H1 (cell line): Measurements from ENCODE around the gene ACTA2. TPM values are rescaled to one million over a fixed set of nuclear protein-coding genes. Genes with fewer than 3 reads are reported as not detected.

Source experiments
- CTCF ChIA-PET: fragments of 300-600 bp; sonication (Branson Sonifier 250); formaldehyde crosslinking; loops from one replicate; lab custom pipeline; 2021; ENCODE audit not compliant: partially characterized antibody; lab: Charles Lee
- POLR2A ChIA-PET: fragments of 300-600 bp; sonication (Branson Sonifier 250); formaldehyde crosslinking; loops from one replicate; lab custom pipeline; 2021; ENCODE audit warnings: inconsistent platforms; ENCODE audit not compliant: partially characterized antibody; lab: Charles Lee
- DNase-seq, 2 experiments: peaks; one replicate each; pipeline versions ENCODE4 v3.0.0 to v3.0.0-alpha.2; 2010 to 2022; ENCODE audit warnings: low spot score in 2 of 2, low read depth in 1 of 2, mixed read lengths in 1 of 2
- FAIRE-seq: peaks from 2 replicates; lab custom pipeline; 2011; peaks lifted over from hg19 to GRCh38; lab: Jason Lieb, UNC
- H2AFZ ChIP-seq: 2 replicates; pipeline ENCODE4 v1.8.1; 2012; ENCODE audit warnings: low read length, inconsistent platforms
- H2AK5ac ChIP-seq: 2 replicates; pipeline ENCODE4 v1.6.1; 2013; ENCODE audit warnings: low read depth, low read length
- H2BK120ac ChIP-seq: replicated peaks from 2 replicates; pipeline ENCODE3; 2013; ENCODE audit warnings: low read depth, low read length, inconsistent platforms
- H2BK12ac ChIP-seq: 2 replicates; pipeline ENCODE4 v1.6.1; 2013; ENCODE audit warnings: low read depth, low read length
- H2BK15ac ChIP-seq: 2 replicates; pipeline ENCODE4 v1.6.1; 2013; ENCODE audit warnings: low read length
- H2BK20ac ChIP-seq: 2 replicates; pipeline ENCODE4 v1.6.1; 2013; ENCODE audit warnings: low read length
- H2BK5ac ChIP-seq: 2 replicates; pipeline ENCODE4 v1.6.1; 2013; ENCODE audit warnings: low read depth, low read length
- H3K14ac ChIP-seq: 2 replicates; pipeline ENCODE4 v1.6.1; 2013; ENCODE audit warnings: inconsistent platforms; ENCODE audit not compliant: insufficient read length
- H3K18ac ChIP-seq: 2 replicates; pipeline ENCODE4 v1.6.1; 2013; ENCODE audit warnings: low read length; ENCODE audit errors: extremely low read depth
- H3K23ac ChIP-seq: 2 replicates; pipeline ENCODE4 v1.6.1; 2013; ENCODE audit warnings: inconsistent platforms; ENCODE audit not compliant: insufficient read length
- H3K23me2 ChIP-seq: 2 replicates; pipeline ENCODE4 v1.6.1; 2013; ENCODE audit warnings: low read depth, low read length
- H3K27ac ChIP-seq: 2 replicates; pipeline ENCODE4 v1.6.1; 2011; ENCODE audit warnings: low read depth, low read length, inconsistent platforms
- H3K27me3 ChIP-seq, 4 experiments: replicated peaks in 1 of 4; 1 replicate in 1 of 4; 2 replicates in 3 of 4; pipeline versions ENCODE4 v1.6.1 to v1.8.1; 2011 to 2013; ENCODE audit warnings: low read length in 3 of 4, mild to moderate bottlenecking in 3 of 4, inconsistent platforms in 2 of 4, mixed read lengths in 2 of 4, moderate library complexity in 1 of 4; ENCODE audit not compliant: control insufficient read depth in 3 of 4, insufficient read depth in 3 of 4; ENCODE audit errors: extremely low read depth in 1 of 4
- H3K36me3 ChIP-seq, 4 experiments: 2 replicates each; pipeline versions ENCODE4 v1.6.1 to v1.8.1; 2011 to 2013; ENCODE audit warnings: mild to moderate bottlenecking in 4 of 4, low read length in 3 of 4, moderate library complexity in 2 of 4, control low read depth in 1 of 4, inconsistent platforms in 1 of 4; ENCODE audit not compliant: insufficient read depth in 4 of 4, control insufficient read depth in 2 of 4
- H3K4ac ChIP-seq: replicated peaks from 2 replicates; pipeline ENCODE3; 2013; ENCODE audit warnings: low read length, low read depth, mixed read lengths, inconsistent platforms; ENCODE audit not compliant: insufficient read length
- H3K4me1 ChIP-seq, 4 experiments: replicated peaks in 1 of 4; 1 replicate in 1 of 4; 2 replicates in 3 of 4; pipeline versions ENCODE4 v1.6.1 to v1.8.1; 2011 to 2013; ENCODE audit warnings: low read length in 3 of 4, inconsistent platforms in 2 of 4, mixed read lengths in 1 of 4; ENCODE audit not compliant: insufficient read depth in 4 of 4, control insufficient read depth in 3 of 4
- H3K4me2 ChIP-seq, 2 experiments: 2 replicates each; pipeline versions ENCODE4 v1.6.1 to v1.8.1; 2011 to 2013; ENCODE audit warnings: low read depth in 2 of 2, low read length in 2 of 2, control low read depth in 1 of 2, inconsistent platforms in 1 of 2, mild to moderate bottlenecking in 1 of 2; ENCODE audit not compliant: insufficient read depth in 1 of 2
- H3K4me3 ChIP-seq, 4 experiments: fragments of 200-600, 300-600 bp in 1 of 4; sonication (generic), shearing (Covaris generic), sonication (Bioruptor Twin) in 1 of 4; 2 replicates each; pipeline versions ENCODE4 v1.5.1 to v1.8.1; 2011 to 2016; ENCODE audit warnings: low read length in 4 of 4, low read depth in 3 of 4, control low read depth in 2 of 4, inconsistent platforms in 2 of 4, mild to moderate bottlenecking in 2 of 4, mixed read lengths in 1 of 4, moderate library complexity in 1 of 4; ENCODE audit not compliant: insufficient read depth in 2 of 4; ENCODE audit errors: extremely low read depth in 1 of 4
- H3K56ac ChIP-seq: replicated peaks from 2 replicates; pipeline ENCODE3; 2013; ENCODE audit warnings: low read depth, mild to moderate bottlenecking, mixed read lengths, low read length, inconsistent platforms; ENCODE audit not compliant: insufficient read length
- H3K79me1 ChIP-seq: 2 replicates; pipeline ENCODE4 v1.6.1; 2013; ENCODE audit warnings: low read depth, low read length, control low read depth
- H3K79me2 ChIP-seq, 2 experiments: 2 replicates each; pipeline versions ENCODE4 v1.6.1 to v1.8.1; 2012 to 2013; ENCODE audit warnings: low read length in 2 of 2, mild to moderate bottlenecking in 2 of 2, inconsistent platforms in 1 of 2; ENCODE audit not compliant: insufficient read depth in 2 of 2, control insufficient read depth in 1 of 2
- H3K9ac ChIP-seq, 4 experiments: replicated peaks in 1 of 4; 1 replicate in 1 of 4; 2 replicates in 3 of 4; pipeline versions ENCODE4 v1.6.1 to v1.8.1; 2011 to 2013; ENCODE audit warnings: low read depth in 3 of 4, low read length in 3 of 4, control low read depth in 2 of 4, mild to moderate bottlenecking in 2 of 4, moderate library complexity in 2 of 4, inconsistent platforms in 1 of 4; ENCODE audit errors: extremely low read depth in 1 of 4
- H3K9me3 ChIP-seq, 2 experiments: 2 replicates each; pipeline versions ENCODE4 v1.6.1 to v1.8.1; 2012 to 2013; ENCODE audit warnings: mild to moderate bottlenecking in 2 of 2, moderate library complexity in 2 of 2, control low read depth in 1 of 2, inconsistent platforms in 1 of 2, low read depth in 1 of 2, low read length in 1 of 2, mixed read lengths in 1 of 2; ENCODE audit not compliant: insufficient read depth in 2 of 2
- H4K20me1 ChIP-seq, 2 experiments: replicated peaks in 1 of 2; 2 replicates each; pipeline versions ENCODE3 to v1.8.1; 2011 to 2013; ENCODE audit warnings: inconsistent platforms in 2 of 2, low read length in 2 of 2, mild to moderate bottlenecking in 1 of 2; ENCODE audit not compliant: insufficient read depth in 2 of 2, control insufficient read depth in 1 of 2
- H4K5ac ChIP-seq: 2 replicates; pipeline ENCODE4 v1.6.1; 2013; ENCODE audit warnings: low read length, low read depth, mixed read lengths, inconsistent platforms; ENCODE audit not compliant: insufficient read length
- H4K8ac ChIP-seq: 2 replicates; pipeline ENCODE4 v1.8.0; 2013; ENCODE audit warnings: mild to moderate bottlenecking, moderate library complexity, low read length, inconsistent platforms; ENCODE audit not compliant: insufficient read depth; ENCODE audit errors: extremely low read depth
- H4K91ac ChIP-seq: replicated peaks from 2 replicates; pipeline ENCODE3; 2013; ENCODE audit warnings: low read length, mixed read lengths, inconsistent platforms; ENCODE audit not compliant: insufficient read length
- ATF3 ChIP-seq: IDR thresholded peaks from 2 replicates; pipeline ENCODE4 v1.6.1; 2011; ENCODE audit warnings: low read depth, mild to moderate bottlenecking, low read length; ENCODE audit not compliant: insufficient read depth
- CHD1 ChIP-seq: IDR thresholded peaks from 2 replicates; pipeline ENCODE4 v1.6.1; 2012; ENCODE audit warnings: low read depth, low read length, improper control_type of control experiment
- SIN3A ChIP-seq, 2 experiments: IDR thresholded peaks in 1 of 2; conservative IDR thresholded peaks in 1 of 2; 2 replicates each; pipeline ENCODE4 v1.6.1; 2011 to 2012; ENCODE audit warnings: low read length in 2 of 2, improper control_type of control experiment in 1 of 2, low read depth in 1 of 2, mild to moderate bottlenecking in 1 of 2
- WGBS, 2 experiments: shearing (Covaris generic) in 1 of 2; methylation state at CpG; one replicate each; pipeline versions ENCODE4 v1.1.6 to v1.1.7; 2013 to 2015; ENCODE audit warnings: low lambda C conversion rate in 2 of 2, mixed read lengths in 2 of 2, inconsistent platforms in 1 of 2, low coverage in 1 of 2, missing lambda C conversion rate in 1 of 2; ENCODE audit not compliant: insufficient replicate concordance in 2 of 2, insufficient coverage in 1 of 2, insufficient read length in 1 of 2; ENCODE audit errors: extremely low coverage in 1 of 2, missing lambda C conversion rate in 1 of 2; 5-methylcytosine and 5-hydroxymethylcytosine counted together
- polyA plus RNA-seq, 7 experiments: library from polyadenylated mRNA; depleted of rRNA in 3 of 7; stranded (reverse) in 5 of 7; unstranded in 2 of 7; fragments of >200 nt in 5 of 7; fragments of 200-250 nt in 2 of 7; gene quantifications; 1 replicate in 5 of 7; 2 replicates in 1 of 7; 4 replicates in 1 of 7; pipeline versions ENCODE4 v1.2.1 to v1.2.3, GENCODE V29; 2011 to 2013; ENCODE audit warnings: missing spikeins in 2 of 7, mixed read lengths in 2 of 7
- total RNA-seq: library from RNA; stranded (reverse); fragmentation: NEBNext Ultra II Directional; extraction: Animal tissue kit (Norgen Biotek cat#: 25700); gene quantifications from 2 replicates; pipeline ENCODE4 v1.2.1, GENCODE V29; 2021

Gene ACTA2
- total and polyA plus RNA-seq, 2 of the 8 experiments (the other 6 are each of a cell fraction or from before 2014, with no cell fraction given): 3.5 to 8.9 TPM

DNA sequence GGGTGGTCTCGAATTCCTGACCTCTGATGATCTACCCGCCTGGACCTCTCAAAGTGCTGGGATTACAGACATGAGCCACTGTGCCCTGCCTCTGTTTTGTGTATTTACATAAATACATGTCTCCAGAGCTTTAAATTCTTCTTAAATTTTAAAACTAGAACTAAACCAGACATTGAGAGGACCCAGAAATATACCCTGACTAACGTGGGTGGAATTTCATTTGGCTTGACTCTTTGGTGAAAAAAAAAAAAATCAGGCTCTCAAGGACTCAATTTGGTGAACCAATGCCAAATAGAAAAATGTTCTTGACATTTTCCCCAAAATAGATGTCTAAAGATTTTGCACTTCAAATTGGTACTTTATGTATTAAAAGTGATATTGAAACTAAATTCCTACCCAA lies 21.4 kb upstream of the ACTA2 start:
- H3K9ac ChIP-seq: no peak overlapping the region
- H3K4ac ChIP-seq: no peak overlapping the region
- H2BK12ac ChIP-seq: no peak overlapping the region
- 91% methylated on average over 3 of the region's 3 CpGs; no CpG with 5 or more reads in 1 of the 2 experiments for WGBS, 2 experiments
- no peak overlapping the region for H2BK5ac ChIP-seq
- no peak overlapping the region for H3K4me3 ChIP-seq
- no peak overlapping the region for H3K14ac ChIP-seq
- H2AFZ ChIP-seq: no peak overlapping the region
- no peak overlapping the region for H3K27ac ChIP-seq
- no peak overlapping the region for H2AK5ac ChIP-seq
- no peaks in the 10 kb centered on the region for H3K27me3 ChIP-seq
- no peak overlapping the region for H2BK15ac ChIP-seq
- no peak overlapping the region for H3K23ac ChIP-seq
- POLR2A ChIA-PET: no interaction called here
- no peaks in the 10 kb centered on the region for H3K9me3 ChIP-seq
- H3K79me1 ChIP-seq: no peaks in the 10 kb centered on the region
- no peaks in the 10 kb centered on the region for H3K23me2 ChIP-seq
- no peaks in the 10 kb centered on the region for H3K36me3 ChIP-seq
- no peak overlapping the region for H3K4me2 ChIP-seq
- no peak overlapping the region for H2BK120ac ChIP-seq
- no peaks in the 10 kb centered on the region for H4K20me1 ChIP-seq
- no peak overlapping the region for H2BK20ac ChIP-seq
- no peak overlapping the region for H4K8ac ChIP-seq
- H3K18ac ChIP-seq: no peak overlapping the region
- no peak overlapping the region for H3K56ac ChIP-seq
- FAIRE-seq (no peak), DNase-seq (no peak)
- H4K5ac ChIP-seq: no peak overlapping the region
- no peaks in the 10 kb centered on the region for H3K79me2 ChIP-seq
- H4K91ac ChIP-seq: no peak overlapping the region
- CTCF ChIA-PET: interaction anchor here (0.9 to 1.2 kb wide), 2 partner anchors 39 to 136 kb away, joined by 3 read pairs; no protein-coding TSS in a partner anchor
- no peaks in the 10 kb centered on the region for H3K4me1 ChIP-seq
- TF ChIP-seq CHD1 (no peak), SIN3A (conservative IDR thresholded peaks at IDR 0.05 in 1 of 2, IDR thresholded peaks at IDR 0.05 in 1 of 2; ENCODE audit: low read depth in 1 of 2, low read length in 2 of 2) (no peak), ATF3 (no peak)
